H9 (cell line): Measurements from ENCODE around the gene SPECC1. TPM values are rescaled to one million over a fixed set of nuclear protein-coding genes. Genes with fewer than 3 reads are reported as not detected.
"Not testable (repeated sequence)": the region's sequence is repeated elsewhere in the genome, so short reads cannot be mapped to it uniquely, and the experiment has no call there.

Source experiments
- DNase-seq: peaks from one replicate; pipeline ENCODE4 v3.0.0-alpha.2; 2017
- H2AFZ ChIP-seq: one replicate; pipeline ENCODE4 v1.6.1; 2013; ENCODE audit warnings: mild to moderate bottlenecking, low read length, control low read depth, moderate library complexity
- H2AK5ac ChIP-seq: 2 replicates; pipeline ENCODE4 v1.6.1; 2013; ENCODE audit warnings: low read length, control low read depth, mixed read lengths; ENCODE audit not compliant: insufficient read length
- H2BK120ac ChIP-seq: one replicate; pipeline ENCODE4 v1.6.1; 2013; ENCODE audit warnings: low read depth, mild to moderate bottlenecking, low read length, control low read depth, inconsistent platforms; ENCODE audit not compliant: poor library complexity, severe bottlenecking
- H2BK12ac ChIP-seq: 2 replicates; pipeline ENCODE4 v1.6.1; 2013; ENCODE audit warnings: low read length, control low read depth, mixed read lengths, low read depth; ENCODE audit not compliant: insufficient read length
- H2BK15ac ChIP-seq: 2 replicates; pipeline ENCODE4 v1.6.1; 2013; ENCODE audit warnings: low read depth, low read length, control low read depth
- H2BK20ac ChIP-seq: one replicate; pipeline ENCODE4 v1.6.1; 2013; ENCODE audit warnings: low read depth, mild to moderate bottlenecking, low read length, control low read depth, inconsistent platforms; ENCODE audit not compliant: poor library complexity, severe bottlenecking
- H2BK5ac ChIP-seq: 2 replicates; pipeline ENCODE4 v1.6.1; 2013; ENCODE audit warnings: low read length, control low read depth, mixed read lengths; ENCODE audit not compliant: insufficient read length
- H3K14ac ChIP-seq: 2 replicates; pipeline ENCODE4 v1.6.1; 2013; ENCODE audit warnings: low read length, control low read depth; ENCODE audit not compliant: insufficient read depth
- H3K18ac ChIP-seq: 2 replicates; pipeline ENCODE4 v1.6.1; 2013; ENCODE audit warnings: low read depth, mild to moderate bottlenecking, mixed read lengths, low read length, control low read depth; ENCODE audit not compliant: insufficient read length
- H3K23ac ChIP-seq: 2 replicates; pipeline ENCODE4 v1.6.1; 2013; ENCODE audit warnings: low read length, control low read depth, mixed read lengths, low read depth; ENCODE audit not compliant: insufficient read length
- H3K23me2 ChIP-seq: 2 replicates; pipeline ENCODE4 v1.6.1; 2013; ENCODE audit warnings: low read depth, mild to moderate bottlenecking, mixed read lengths, low read length, control low read depth; ENCODE audit not compliant: insufficient read length, poor library complexity, severe bottlenecking
- H3K27ac ChIP-seq: 2 replicates; pipeline ENCODE4 v1.5.1; 2013; ENCODE audit warnings: low read length, control low read depth, mixed read lengths, low read depth; ENCODE audit not compliant: insufficient read length
- H3K27me3 ChIP-seq: 2 replicates; pipeline ENCODE4 v1.6.1; 2013; ENCODE audit warnings: low read length, control low read depth, inconsistent platforms; ENCODE audit not compliant: insufficient read depth
- H3K4ac ChIP-seq: 2 replicates; pipeline ENCODE4 v1.6.1; 2013; ENCODE audit warnings: low read depth, mild to moderate bottlenecking, control low read depth, inconsistent platforms, low read length, moderate library complexity
- H3K4me1 ChIP-seq: 2 replicates; pipeline ENCODE4 v1.6.1; 2013; ENCODE audit warnings: low read length, control low read depth, inconsistent platforms; ENCODE audit not compliant: insufficient read depth
- H3K4me2 ChIP-seq: 2 replicates; pipeline ENCODE4 v1.6.1; 2013; ENCODE audit warnings: low read length, control low read depth, mixed read lengths; ENCODE audit not compliant: insufficient read length, insufficient read depth
- H3K56ac ChIP-seq: 2 replicates; pipeline ENCODE4 v1.6.1; 2013; ENCODE audit warnings: low read depth, mild to moderate bottlenecking, mixed read lengths, low read length, control low read depth; ENCODE audit not compliant: insufficient read length
- H3K79me1 ChIP-seq: 2 replicates; pipeline ENCODE4 v1.6.1; 2013; ENCODE audit warnings: low read depth, mild to moderate bottlenecking, moderate library complexity, low read length, control low read depth, inconsistent platforms; ENCODE audit not compliant: insufficient read depth, poor library complexity, severe bottlenecking
- H3K79me2 ChIP-seq: 2 replicates; pipeline ENCODE4 v1.6.1; 2013; ENCODE audit warnings: low read length, control low read depth, inconsistent platforms; ENCODE audit not compliant: insufficient read depth
- H3K9ac ChIP-seq: 2 replicates; pipeline ENCODE4 v1.6.1; 2013; ENCODE audit warnings: low read length, control low read depth, mixed read lengths; ENCODE audit not compliant: insufficient read length; ENCODE audit errors: extremely low read depth
- H3K9me3 ChIP-seq: one replicate; pipeline ENCODE4 v1.6.1; 2013; ENCODE audit warnings: low read depth, low read length, inconsistent platforms; ENCODE audit not compliant: control insufficient read depth
- H3T11ph ChIP-seq: one replicate; pipeline ENCODE4 v1.6.1; 2013; ENCODE audit warnings: mild to moderate bottlenecking, low read length, control low read depth, inconsistent platforms
- H4K20me1 ChIP-seq: one replicate; pipeline ENCODE4 v1.6.1; 2013; ENCODE audit not compliant: control insufficient read depth, insufficient read length, insufficient read depth
- H4K5ac ChIP-seq: 2 replicates; pipeline ENCODE4 v1.6.1; 2013; ENCODE audit warnings: low read depth, mild to moderate bottlenecking, mixed read lengths, low read length, control low read depth; ENCODE audit not compliant: insufficient read length
- H4K8ac ChIP-seq: replicated peaks from 2 replicates; pipeline ENCODE4 v1.6.1; 2013; ENCODE audit warnings: low read length, control low read depth, mixed read lengths, low read depth; ENCODE audit not compliant: insufficient read length
- H4K91ac ChIP-seq: 2 replicates; pipeline ENCODE4 v1.6.1; 2013; ENCODE audit warnings: low read depth, mild to moderate bottlenecking, moderate library complexity, mixed read lengths, low read length, control low read depth; ENCODE audit not compliant: insufficient read length
- H3K27ac Mint-ChIP-seq, 3 experiments: 2 replicates in 2 of 3; 3 replicates in 1 of 3; pipeline ENCODE4 v1.8.0; 2020 to 2021; ENCODE audit warnings: mixed read lengths in 3 of 3, mild to moderate bottlenecking in 1 of 3, moderate library complexity in 1 of 3
- H3K27me3 Mint-ChIP-seq: 2 replicates; pipeline ENCODE4 v1.8.0; 2021; ENCODE audit warnings: low read depth, mild to moderate bottlenecking, moderate library complexity, mixed read lengths
- H3K36me3 Mint-ChIP-seq, 3 experiments: 2 replicates in 2 of 3; 3 replicates in 1 of 3; pipeline ENCODE4 v1.8.0; 2020 to 2021; ENCODE audit warnings: low read depth in 3 of 3, mixed read lengths in 3 of 3; ENCODE audit not compliant: insufficient read depth in 1 of 3
- H3K4me1 Mint-ChIP-seq, 2 experiments: 2 replicates each; pipeline ENCODE4 v1.8.0; 2020; ENCODE audit warnings: mixed read lengths in 2 of 2
- H3K4me3 Mint-ChIP-seq, 2 experiments: 2 replicates in 1 of 2; 3 replicates in 1 of 2; pipeline ENCODE4 v1.8.0; 2020 to 2021; ENCODE audit warnings: mild to moderate bottlenecking in 2 of 2, mixed read lengths in 2 of 2, moderate library complexity in 1 of 2
- H3K9me3 Mint-ChIP-seq, 2 experiments: 2 replicates in 1 of 2; 3 replicates in 1 of 2; pipeline ENCODE4 v1.8.0; 2020; ENCODE audit warnings: mild to moderate bottlenecking in 2 of 2, mixed read lengths in 2 of 2, moderate library complexity in 1 of 2
- CTCF ChIP-seq: fragments of 200-600 bp; sonication (generic); conservative IDR thresholded peaks from 3 replicates; pipeline ENCODE4 v1.8.0; 2021; ENCODE audit warnings: antibody characterized with exemption, mild to moderate bottlenecking
- WGBS: extraction: QIAGEN DNeasy Blood & Tissue Kit; methylation state at CpG from one replicate; pipeline ENCODE4 v1.1.7; 2013; ENCODE audit warnings: missing lambda C conversion rate, low lambda C conversion rate, mixed read lengths; ENCODE audit not compliant: insufficient read length; ENCODE audit errors: extremely low coverage; 5-methylcytosine and 5-hydroxymethylcytosine counted together
- total RNA-seq: library from RNA; stranded (reverse); gene quantifications from 2 replicates; pipeline ENCODE4 v1.2.1, GENCODE V29; 2021

SPECC1 gene
- total RNA-seq, 1 experiment from 2014 or later, result 65.7 TPM

GRCh38 chr17:20226814-20227482, 217.8 kb downstream of the SPECC1 start:
- Histone ChIP-seq H2AK5ac (no peak overlapping the region), H2BK20ac (no peak overlapping the region), H2BK15ac (no peak overlapping the region), H4K5ac (no peak overlapping the region), H3K79me1 (no peaks in the 10 kb centered on the region), H4K91ac (no peak overlapping the region), H2BK12ac (no peak overlapping the region), H2BK5ac (no peak overlapping the region), H3K27ac (no peak overlapping the region), H3K56ac (no peak overlapping the region), H2BK120ac (no peak overlapping the region), H3K4me1 (peaks cover 5% of the 10 kb centered on the region; the same call in 1 of the 2 replicates), H3K4ac (no peak overlapping the region), H3K18ac (no peak overlapping the region), H3K4me2 (no peak overlapping the region), H2AFZ (no peak overlapping the region), H3K23me2 (no peaks in the 10 kb centered on the region), H3K9ac (no peak overlapping the region), H4K8ac (no peak overlapping the region), H3K79me2 (no peaks in the 10 kb centered on the region; the same call in 1 of the 2 replicates), H3K9me3 (no peaks in the 10 kb centered on the region), H3K23ac (no peak overlapping the region), H3K27me3 (no peaks in the 10 kb centered on the region), H3K14ac (no peak overlapping the region), H4K20me1 (peaks cover 3% of the 10 kb centered on the region), H3T11ph (no peak overlapping the region)
- H3K27me3 Mint-ChIP-seq, result no peaks in the 10 kb centered on the region
- peak; percentile 94 for TF ChIP-seq CTCF
- WGBS, result no CpG with 5 or more reads among the region's 8 CpGs
- H3K27ac Mint-ChIP-seq, result peak overlapping the region in 1 of 3 experiments; percentile 6; a peak in 1 of 7 replicates
- H3K4me3 Mint-ChIP-seq, result no peak overlapping the region
- no peaks in the 10 kb centered on the region for H3K9me3 Mint-ChIP-seq
- DNase-seq, result peak; percentile 93
- H3K4me1 Mint-ChIP-seq, result peaks cover 65 to 67% of the 10 kb centered on the region in 2 experiments
- H3K36me3 Mint-ChIP-seq, result peaks cover 30 to 40% (median 31%) of the 10 kb centered on the region in 3 experiments

GRCh38 chr17:20227720-20228370, 218.7 kb downstream of the SPECC1 start:
- not testable (repeated sequence) for H3K4me2 ChIP-seq, H3K18ac ChIP-seq, H3K14ac ChIP-seq, H2BK120ac ChIP-seq, H3K23ac ChIP-seq, H3K27me3 ChIP-seq, DNase-seq, H4K5ac ChIP-seq, H4K91ac ChIP-seq, H3K56ac ChIP-seq, H4K20me1 ChIP-seq, H3K4ac ChIP-seq, H2AFZ ChIP-seq, H2BK15ac ChIP-seq, H2BK5ac ChIP-seq, H3K79me1 ChIP-seq, H2BK20ac ChIP-seq, H3K23me2 ChIP-seq, H3K79me2 ChIP-seq, H3K4me1 ChIP-seq, H3K27me3 Mint-ChIP-seq, H3K9me3 ChIP-seq, H2AK5ac ChIP-seq, H3K4me3 Mint-ChIP-seq, H3K9ac ChIP-seq, H2BK12ac ChIP-seq, H3K27ac ChIP-seq, H3T11ph ChIP-seq, H4K8ac ChIP-seq, H3K9me3 Mint-ChIP-seq
- Mint-ChIP-seq H3K4me1 (peaks cover 58 to 63% of the 10 kb centered on the region in 2 experiments), H3K27ac (0 out of 7 replicates have a peak overlapping the region, but pooled peaks of 2 of the 3 experiments have one; percentile 11 to 42), H3K36me3 (peaks cover 38 to 45% (median 40%) of the 10 kb centered on the region in 3 experiments)
- WGBS, result no CpG with 5 or more reads among the region's 11 CpGs
